Lung (tissue), 12 donors: Measurements from ENCODE around the gene TMEM135. TPM values are rescaled to one million over a fixed set of nuclear protein-coding genes. Genes with fewer than 3 reads are reported as not detected.

Experiments used
- ATAC-seq: fragments of 200-7000 bp; cut with Tn5 transposase; one replicate; pipeline ENCODE4 v1.9.1; 2020; ENCODE audit warnings: moderate number of reproducible peaks; ENCODE audit not compliant: insufficient read depth, low FRiP score
- DNase-seq, 3 donors: peaks; one replicate each; pipeline ENCODE4 v3.0.0-alpha.2; 2013 to 2017
- H3K27ac ChIP-seq, 2 donors: one replicate each; pipeline ENCODE4 v1.5.1; 2013; ENCODE audit warnings: mild to moderate bottlenecking in 2 of 2, moderate library complexity in 2 of 2, control low read depth in 1 of 2, inconsistent platforms in 1 of 2, low read depth in 1 of 2, low read length in 1 of 2
- H3K27me3 ChIP-seq, 3 donors: one replicate each; pipeline ENCODE4 v1.5.1; 2013; ENCODE audit warnings: low read length in 2 of 3; ENCODE audit not compliant: control insufficient read depth in 3 of 3, insufficient read depth in 3 of 3
- H3K36me3 ChIP-seq, 4 donors: one replicate each; pipeline ENCODE4 v1.5.1; 2013; ENCODE audit warnings: low read length in 4 of 4, mild to moderate bottlenecking in 1 of 4, moderate library complexity in 1 of 4; ENCODE audit not compliant: control insufficient read depth in 4 of 4, insufficient read depth in 4 of 4
- H3K4me1 ChIP-seq, 5 donors: one replicate each; pipeline ENCODE4 v1.5.1; 2013; ENCODE audit warnings: low read length in 5 of 5, mild to moderate bottlenecking in 2 of 5, moderate library complexity in 1 of 5; ENCODE audit not compliant: control insufficient read depth in 5 of 5, insufficient read depth in 5 of 5
- H3K4me3 ChIP-seq: one replicate; pipeline ENCODE4 v1.5.1; 2013; ENCODE audit warnings: mild to moderate bottlenecking, control low read depth, moderate library complexity
- H3K9ac ChIP-seq, 2 donors: one replicate each; pipeline ENCODE4 v1.5.1; 2013; ENCODE audit warnings: low read length in 2 of 2, control low read depth in 1 of 2; ENCODE audit not compliant: insufficient read depth in 1 of 2
- H3K9me3 ChIP-seq, 4 donors: one replicate each; pipeline ENCODE4 v1.5.1; 2013; ENCODE audit warnings: low read length in 3 of 4, mild to moderate bottlenecking in 1 of 4, moderate library complexity in 1 of 4; ENCODE audit not compliant: control insufficient read depth in 4 of 4, insufficient read depth in 3 of 4
- CTCF ChIP-seq: IDR thresholded peaks from 2 replicates; pipeline ENCODE4 v1.5.1; 2012; ENCODE audit warnings: mild to moderate bottlenecking; ENCODE audit errors: control extremely low read depth, extremely low read depth
- WGBS, 2 donors: extraction: QIAGEN DNeasy Blood & Tissue Kit; methylation state at CpG; one replicate each; pipeline ENCODE4 v1.1.7; 2013; 5-methylcytosine and 5-hydroxymethylcytosine counted together
- polyA plus RNA-seq, 2 donors: library from polyadenylated mRNA; stranded (reverse); fragments of 200-250 nt; gene quantifications; one replicate each; pipeline ENCODE4 v1.2.1, GENCODE V29; 2013
- total RNA-seq, 2 donors: library from RNA; depleted of rRNA in 1 of 2; stranded (reverse); fragments of >200 nt in 1 of 2; gene quantifications; one replicate each; pipeline ENCODE4 v1.2.1, GENCODE V29; 2014 to 2021
- donor health status: control.
- donor health status: control.
- donor health status: Bipolar disorder and iron deficiency.
- donor health status: healthy.
- donor health status: DM: yes; HTN: yes; CAD: no.

The TMEM135 gene
- total and polyA plus RNA-seq, 4 donors, result 5.9 to 42.0 (median 11.5) TPM

GRCh38 chr11:87213444-87213843 lies 175.7 kb downstream of the TMEM135 start:
- Histone ChIP-seq H3K27ac (no peak overlapping the region), H3K9me3 (peaks cover 0 to 1% (median 0%) of the 10 kb centered on the region in 4 donors), H3K4me3 (no peak overlapping the region), H3K9ac (no peak overlapping the region), H3K4me1 (peaks cover 0 to 2% (median 0%) of the 10 kb centered on the region in 5 donors), H3K27me3 (no peaks in the 10 kb centered on the region), H3K36me3 (no peaks in the 10 kb centered on the region)
- no peak for DNase-seq
- WGBS, 2 donors, result 85 to 96% methylated on average over 2 of the region's 2 CpGs
- ATAC-seq, result no peak
- no peak for TF ChIP-seq CTCF

DNA sequence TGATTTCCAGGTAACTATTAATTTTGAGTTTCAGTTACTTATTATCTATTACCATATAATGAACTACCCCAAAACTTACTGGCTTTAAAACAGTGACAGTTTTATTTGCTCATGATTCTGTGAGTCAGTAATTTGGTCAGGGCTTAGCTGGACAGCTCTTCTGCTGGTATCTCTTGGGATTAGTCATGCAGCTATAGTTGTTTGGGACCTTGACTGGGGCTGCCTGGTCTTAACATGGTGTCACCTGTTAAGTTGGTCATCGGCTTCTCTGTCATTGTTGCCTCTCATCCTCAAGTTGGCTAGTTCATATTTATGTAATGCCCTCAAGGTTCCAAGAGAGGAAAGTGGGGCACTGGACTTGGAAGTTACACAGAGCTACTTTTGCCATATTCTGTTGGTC lies 177.5 kb downstream of the TMEM135 start:
- H3K27ac ChIP-seq, result no peak overlapping the region
- H3K9me3 ChIP-seq, result peaks cover 0 to 1% (median 0%) of the 10 kb centered on the region in 4 donors
- DNase-seq (no peak), ATAC-seq (no peak)
- H3K9ac ChIP-seq, result no peak overlapping the region
- H3K27me3 ChIP-seq, result no peaks in the 10 kb centered on the region
- peaks cover 0 to 2% (median 2%) of the 10 kb centered on the region in 5 donors for H3K4me1 ChIP-seq
- no peaks in the 10 kb centered on the region for H3K36me3 ChIP-seq
- no peak for TF ChIP-seq CTCF
- H3K4me3 ChIP-seq, result no peak overlapping the region
- WGBS, 2 donors, result 96 to 100% methylated on average over 1 of the region's 1 CpG

GRCh38 chr11:87219266-87219665 lies 181.5 kb downstream of the TMEM135 start:
- no peaks in the 10 kb centered on the region for H3K27me3 ChIP-seq
- no peak overlapping the region for H3K27ac ChIP-seq
- no peak overlapping the region for H3K4me3 ChIP-seq
- ATAC-seq (no peak), DNase-seq (no peak)
- 89% methylated on average over 4 of the region's 4 CpGs for WGBS, 2 donors
- peaks cover 0 to 1% (median 0%) of the 10 kb centered on the region in 4 donors for H3K9me3 ChIP-seq
- H3K9ac ChIP-seq, result no peak overlapping the region
- TF ChIP-seq CTCF, result no peak
- H3K36me3 ChIP-seq, result no peaks in the 10 kb centered on the region
- H3K4me1 ChIP-seq, result peaks cover 0 to 4% (median 2%) of the 10 kb centered on the region in 5 donors

- ATAC-seq, result no peak
- Histone ChIP-seq H3K27ac (no peak overlapping the region), H3K9ac (no peak overlapping the region), H3K9me3 (no peaks in the 10 kb centered on the region), H3K27me3 (no peaks in the 10 kb centered on the region), H3K36me3 (no peaks in the 10 kb centered on the region), H3K4me1 (peaks cover 0 to 5% (median 0%) of the 10 kb centered on the region in 5 donors), H3K4me3 (no peak overlapping the region)
- WGBS, 2 donors, result 95 to 98% methylated on average over 2 of the region's 2 CpGs
- TF ChIP-seq CTCF, result no peak
- DNase-seq, result no peak
Observed at GRCh38 chr11:87223816-87224215, 186.1 kb downstream of the TMEM135 start.
